GM21526 (cell line): ENCODE data around the gene SEC14L2.
"Not testable (repeated sequence)": the region's sequence is repeated elsewhere in the genome, so short reads cannot be mapped to it uniquely, and the experiment has no call there.

Experiments
- ATAC-seq: cut with Tn5 transposase; IDR thresholded peaks from one replicate; pipeline ENCODE4 v1.9.1; 2021; ENCODE audit warnings: moderate library complexity; ENCODE audit not compliant: unreplicated experiment, low FRiP score

The SEC14L2 gene

DNA sequence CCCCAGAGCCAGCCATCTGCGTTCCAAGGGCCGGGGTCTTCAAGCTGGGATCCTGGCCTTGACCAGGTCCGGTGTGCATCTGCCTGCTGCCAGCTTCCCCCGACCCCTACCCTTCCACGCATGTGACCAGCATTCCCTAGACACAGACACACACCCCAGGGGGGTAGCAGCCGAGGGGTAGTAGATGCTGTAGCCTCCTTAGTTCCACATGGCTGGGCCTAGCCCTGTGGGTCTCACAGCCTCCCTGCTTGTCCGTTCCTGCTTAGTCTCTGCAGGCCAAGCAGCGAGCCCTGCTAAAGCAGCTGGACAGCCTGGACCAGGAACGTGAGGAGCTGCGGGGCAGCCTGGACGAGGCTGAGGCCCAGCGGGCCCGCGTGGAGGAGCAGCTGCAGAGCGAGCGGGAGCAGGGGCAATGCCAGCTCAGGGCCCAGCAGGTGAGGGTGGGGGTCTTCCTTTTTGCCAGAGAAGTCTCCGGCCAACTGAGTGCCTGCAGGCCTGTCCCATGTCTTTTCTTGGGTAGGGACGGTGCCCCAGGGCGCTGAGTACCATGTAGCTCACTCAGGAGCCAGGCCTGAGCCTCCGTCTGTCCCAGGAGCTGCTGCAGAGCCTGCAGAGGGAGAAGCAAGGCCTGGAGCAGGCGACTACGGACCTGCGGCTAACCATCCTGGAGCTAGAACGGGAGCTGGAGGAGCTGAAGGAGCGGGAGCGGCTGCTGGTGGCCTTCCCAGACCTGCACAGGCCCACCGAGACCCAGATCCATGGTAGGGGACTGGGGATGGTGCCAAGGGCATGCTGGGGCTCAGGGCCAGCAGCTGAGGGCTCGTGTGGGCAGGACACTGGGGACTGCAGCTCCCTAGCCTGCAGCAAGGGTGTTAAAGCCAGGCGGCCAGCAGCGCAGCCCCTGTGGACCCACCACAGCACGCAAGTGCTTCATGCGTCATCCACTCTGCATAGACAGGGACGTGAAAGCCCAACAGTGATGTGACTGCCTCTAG lies 23.2 kb upstream of the SEC14L2 start:
- no peak for ATAC-seq

DNA sequence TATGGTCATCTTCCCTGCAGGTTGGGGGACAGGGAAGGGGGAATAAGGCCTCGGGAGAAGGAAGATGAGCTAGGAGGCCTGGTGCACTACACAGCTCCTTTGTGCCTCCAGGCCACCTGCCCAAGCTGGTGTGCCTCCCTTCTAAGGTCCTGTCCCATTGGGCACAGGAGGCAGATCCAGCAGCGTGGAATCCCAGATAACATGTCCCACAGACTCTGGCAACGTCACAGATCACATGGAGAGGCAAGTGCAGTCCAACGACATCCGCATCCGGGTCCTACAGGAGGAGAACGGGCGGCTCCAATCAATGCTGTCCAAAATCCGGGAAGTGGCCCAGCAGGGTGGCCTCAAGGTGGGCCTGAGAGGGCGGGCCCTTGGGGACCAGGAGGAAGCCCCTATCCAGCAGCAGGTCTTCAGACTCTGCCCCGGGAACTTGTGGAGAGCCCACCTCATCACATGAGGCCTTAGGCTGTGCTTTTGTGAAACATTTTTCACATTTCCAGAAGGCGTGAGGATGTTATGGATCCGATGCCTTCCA lies 21.4 kb upstream of the SEC14L2 start:
- ATAC-seq = no peak

DNA sequence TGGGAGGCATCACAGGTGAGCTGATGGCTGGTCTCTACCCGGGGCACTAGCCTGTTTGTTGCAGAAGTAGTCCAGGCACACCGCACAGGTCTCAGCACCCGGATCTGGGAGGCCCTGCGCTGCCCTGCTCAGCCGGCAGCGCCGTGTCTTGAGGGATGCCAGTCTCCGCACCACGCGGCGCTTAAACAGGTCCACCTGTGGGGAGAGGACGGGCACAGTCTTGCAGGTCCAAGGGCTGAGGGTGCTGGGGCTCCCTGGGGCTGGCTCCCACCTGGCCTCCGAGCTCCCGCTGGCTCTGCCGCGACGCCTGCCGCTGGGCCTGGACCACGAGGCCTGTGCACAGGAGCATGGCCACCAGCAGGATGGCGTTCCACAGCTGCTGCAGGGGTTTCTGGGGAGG lies 16.8 kb upstream of the SEC14L2 start:
- no peak for ATAC-seq

DNA sequence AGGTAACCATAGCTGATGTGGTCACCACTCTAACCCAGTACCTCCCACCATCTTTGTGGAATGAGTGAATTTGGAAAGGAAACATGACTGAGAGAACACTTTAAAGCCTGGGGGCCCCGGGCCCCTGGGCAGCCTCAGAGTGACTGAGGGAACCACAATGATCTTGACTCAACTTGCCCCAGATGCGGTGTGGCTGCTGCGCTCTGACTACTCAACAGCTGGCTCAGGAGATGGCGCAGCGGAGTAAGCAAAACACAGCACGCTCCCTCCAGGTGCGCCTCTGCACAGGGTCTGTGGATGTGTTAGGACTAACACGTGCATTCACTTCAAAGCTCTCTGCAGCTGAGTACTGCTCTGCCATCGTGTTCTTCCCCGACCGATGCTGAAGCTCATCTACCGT lies 15.6 kb upstream of the SEC14L2 start:
- no peak for ATAC-seq

DNA sequence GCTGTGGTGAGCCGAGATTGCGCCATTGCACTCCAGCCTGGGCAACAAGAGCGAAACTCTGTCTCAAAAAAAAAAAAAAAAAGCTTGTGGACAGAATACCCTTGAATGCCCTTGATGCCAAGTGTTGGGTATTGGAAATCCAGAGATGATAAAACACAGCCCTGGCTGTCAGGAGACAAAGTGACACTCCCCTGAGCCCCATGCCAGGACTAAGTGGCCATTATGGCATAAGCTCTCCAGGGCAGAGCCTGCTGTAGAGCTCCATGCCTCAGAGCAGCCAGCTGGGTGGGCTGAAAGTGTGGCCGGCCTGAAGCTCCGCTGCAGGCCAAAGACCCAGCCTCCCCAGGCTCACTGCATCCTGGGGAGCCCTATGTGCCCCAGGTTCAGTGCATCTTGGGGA lies 14.5 kb upstream of the SEC14L2 start:
- no peak for ATAC-seq

DNA sequence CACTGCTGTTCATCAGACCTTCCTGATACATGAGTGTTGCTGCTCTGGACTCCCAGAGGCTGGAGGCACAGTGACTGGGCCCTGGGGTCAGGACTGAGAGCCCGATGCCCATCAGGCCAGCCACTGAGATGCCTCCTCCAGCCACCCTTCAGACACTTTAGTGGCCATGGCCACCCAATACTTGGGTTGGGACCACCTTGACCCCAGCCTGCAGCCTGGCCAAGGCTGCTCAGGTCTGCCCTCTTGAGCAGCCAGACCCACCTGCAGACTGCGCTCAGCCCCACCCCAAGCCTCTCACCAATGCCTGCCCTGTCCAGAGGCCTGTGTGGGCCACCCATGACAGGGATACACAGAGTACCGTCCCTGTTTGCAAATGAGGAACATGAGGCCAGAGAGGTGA lies 13.8 kb upstream of the SEC14L2 start:
- ATAC-seq = no peak

DNA sequence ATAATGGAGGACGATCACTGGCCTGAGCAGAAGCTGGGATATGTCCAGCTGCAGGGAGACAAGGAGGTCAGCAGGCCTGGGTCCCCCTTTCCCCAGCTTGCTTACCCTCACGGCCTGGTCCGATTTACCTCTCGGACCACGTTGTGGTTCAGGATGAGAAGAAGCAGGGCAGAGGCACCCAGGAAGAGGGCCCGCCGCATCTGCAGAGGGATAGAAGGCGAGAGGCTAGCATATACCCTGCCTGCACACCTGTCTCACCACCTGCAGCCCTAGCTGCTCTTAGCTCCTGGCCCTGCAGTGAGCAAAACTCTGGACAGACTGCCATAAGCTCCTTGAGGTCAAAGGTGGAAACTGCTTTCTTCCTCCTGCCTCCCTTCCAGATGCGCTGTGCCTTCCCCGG lies 10.9 kb upstream of the SEC14L2 start:
- no peak for ATAC-seq

DNA sequence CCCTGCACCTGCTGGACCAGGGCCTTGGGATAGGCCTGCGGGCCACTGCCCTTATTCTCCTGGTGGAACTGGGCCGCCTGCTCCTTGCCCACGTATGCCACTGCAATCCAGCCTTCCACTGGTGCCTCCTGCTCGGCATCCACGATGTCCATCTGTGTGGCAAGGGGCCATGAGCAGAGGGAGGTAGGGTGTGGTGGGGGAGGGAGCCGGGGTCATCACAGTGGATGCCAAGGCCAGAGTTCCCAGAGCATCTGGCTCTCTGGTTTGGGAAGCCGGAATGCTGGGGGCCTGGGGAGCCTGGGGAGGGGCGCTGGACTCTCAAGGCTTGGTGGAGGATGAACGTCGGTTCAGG lies 10.2 kb upstream of the SEC14L2 start:
- no peak for ATAC-seq

DNA sequence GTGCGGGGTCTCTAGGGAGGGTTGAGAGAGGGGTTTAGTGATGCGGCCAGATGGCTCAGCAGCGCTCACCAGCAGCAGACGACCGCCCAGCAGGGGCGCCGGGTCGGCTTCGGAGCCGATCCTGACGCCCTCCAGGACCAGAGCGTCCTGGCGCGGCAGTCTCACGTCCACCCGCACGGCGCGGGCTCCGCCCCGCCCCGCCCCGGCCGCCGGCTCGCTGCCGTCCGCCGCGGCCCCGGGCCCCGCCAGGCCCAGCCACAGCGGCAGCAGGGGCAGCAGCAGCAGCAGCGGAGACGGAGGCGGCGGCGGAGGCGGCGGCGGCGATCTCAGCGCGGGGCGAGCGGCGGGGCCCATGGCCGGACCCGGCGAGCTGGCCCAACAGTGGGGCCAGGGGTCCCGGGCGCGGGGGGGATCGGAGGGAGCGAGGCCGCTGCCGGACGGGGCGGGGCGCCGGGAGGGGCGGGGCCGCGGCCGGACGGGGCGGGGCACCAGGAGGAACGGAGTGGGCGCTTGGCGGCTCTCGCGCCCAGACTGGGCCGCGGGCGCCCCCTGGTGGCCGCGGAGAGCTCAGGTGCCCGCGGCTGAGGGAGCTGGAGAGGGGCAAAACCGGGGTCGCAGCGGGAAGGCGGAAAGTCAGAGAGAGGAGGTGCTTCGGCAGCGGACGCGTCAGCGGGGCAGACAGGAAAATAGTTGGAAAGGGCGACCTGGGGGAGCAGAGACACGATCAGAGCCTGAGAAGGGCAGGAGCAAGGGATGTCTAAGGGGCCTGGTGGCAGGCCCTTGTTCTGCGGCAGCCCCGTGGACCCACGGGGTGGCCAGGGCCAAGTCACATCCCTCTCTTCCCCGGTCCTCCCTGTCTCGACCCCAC lies 9.6 kb upstream of the SEC14L2 start, which contains the start of gene RNF215:
Gene RNF215 (minus strand): TSS at position 452 of the 868 bp plus-strand sequence. CDS start 98 bp downstream, at position 354.
- ATAC-seq = peak; percentile 49

DNA sequence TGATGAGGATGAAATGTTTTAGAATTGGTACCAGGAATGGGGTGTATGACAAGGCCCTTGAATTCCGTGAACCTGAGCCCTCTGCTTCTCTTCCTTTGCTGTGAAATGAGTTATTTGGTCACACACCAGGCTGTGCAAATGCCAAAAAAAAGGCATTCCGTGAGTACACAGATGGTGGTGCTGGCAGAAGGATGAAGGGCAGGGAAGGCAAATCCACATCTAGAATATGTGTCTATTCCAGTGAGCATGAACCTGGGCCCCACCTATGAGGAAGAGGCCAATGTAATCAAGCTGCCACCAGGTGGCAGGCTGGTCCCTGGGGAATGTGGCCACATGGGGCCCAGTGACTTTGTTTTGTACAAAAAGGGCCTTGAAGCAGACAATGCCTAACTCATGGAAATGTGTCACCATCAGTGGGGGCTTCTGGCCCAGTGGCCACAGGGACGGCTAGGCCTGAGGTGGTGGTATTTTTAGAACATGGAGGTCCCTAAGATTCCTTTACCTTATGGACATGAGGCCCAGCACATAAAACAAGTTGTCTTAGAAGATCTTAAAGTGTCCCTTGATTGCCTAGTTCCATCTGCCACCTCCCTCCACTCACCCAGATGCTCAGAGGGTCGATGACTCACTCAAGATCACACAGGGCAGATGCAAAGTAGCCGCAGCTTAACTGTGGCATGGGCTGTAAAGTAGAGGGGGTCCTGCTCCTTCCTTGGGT lies 5.7 kb upstream of the SEC14L2 start:
- ATAC-seq = no peak

DNA sequence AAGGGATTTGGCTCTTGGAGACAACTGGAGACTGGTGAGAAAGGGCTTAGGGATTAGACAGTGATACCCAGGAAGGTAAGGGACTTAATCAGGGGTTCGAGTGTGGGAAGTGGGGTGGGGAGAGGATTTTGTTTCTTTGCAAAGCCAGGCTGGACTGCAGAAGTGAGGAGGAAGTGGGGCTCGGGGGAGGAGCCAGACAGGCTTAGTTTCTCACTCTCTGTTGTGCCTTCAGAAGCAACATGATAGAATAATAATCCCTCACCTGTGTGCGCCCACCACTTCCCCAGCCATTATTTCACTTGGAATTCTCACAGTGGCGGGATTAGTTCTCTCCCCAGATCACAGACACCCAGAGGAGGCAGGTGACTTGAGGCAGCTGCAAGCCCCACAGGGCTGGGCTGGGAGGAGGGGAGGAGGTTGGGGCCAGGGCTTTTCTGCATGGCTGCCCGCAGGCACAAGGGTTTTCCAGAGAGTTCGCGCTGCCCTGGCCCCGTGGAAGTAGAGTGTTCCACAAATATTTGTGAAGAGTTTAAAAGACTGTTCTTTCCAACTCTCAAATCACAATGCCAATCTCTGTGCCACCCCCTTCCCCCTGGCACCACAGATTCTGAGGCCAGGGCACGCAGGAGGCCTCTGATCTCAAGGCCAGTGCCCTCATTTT lies 4.0 kb upstream of the SEC14L2 start:
- no peak for ATAC-seq

DNA sequence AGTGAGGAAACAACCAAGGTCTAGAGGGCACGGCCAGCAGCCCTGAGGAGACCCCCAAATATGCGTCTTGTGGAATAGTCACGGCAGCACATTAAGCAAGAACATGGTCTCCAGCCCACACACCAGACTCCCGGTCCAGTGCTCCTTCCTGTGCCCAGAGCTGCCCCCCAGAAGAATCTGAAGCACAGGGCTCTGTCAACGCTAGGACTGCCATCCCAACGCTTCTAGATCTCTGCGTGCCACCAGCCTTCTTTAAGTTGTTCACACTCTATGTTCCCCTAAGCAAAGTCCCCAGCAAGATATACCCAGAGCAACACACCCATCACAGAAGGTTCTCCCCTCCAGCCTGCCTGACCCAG lies 3.5 kb upstream of the SEC14L2 start:
- ATAC-seq = no peak

DNA sequence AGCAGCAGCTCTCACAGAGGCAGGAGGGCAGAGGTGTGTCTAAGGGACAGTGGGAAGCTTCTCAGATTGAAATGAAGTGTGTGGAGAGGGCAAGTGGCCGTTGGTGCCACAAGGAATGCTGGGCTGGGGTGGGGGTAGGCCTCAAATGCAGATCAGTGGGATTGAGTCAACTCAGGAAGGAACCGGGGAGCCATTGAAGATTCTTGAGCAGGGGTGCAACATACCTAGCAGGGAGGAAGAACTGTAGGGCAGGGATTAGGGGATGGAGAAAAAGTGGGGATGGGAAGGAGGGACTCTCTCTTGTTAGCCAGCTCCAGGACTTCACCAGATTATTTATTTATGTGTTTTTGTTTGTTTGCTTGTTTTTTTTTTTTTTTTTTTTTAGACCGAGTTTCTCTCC lies 2.9 kb upstream of the SEC14L2 start:
- no peak for ATAC-seq

DNA sequence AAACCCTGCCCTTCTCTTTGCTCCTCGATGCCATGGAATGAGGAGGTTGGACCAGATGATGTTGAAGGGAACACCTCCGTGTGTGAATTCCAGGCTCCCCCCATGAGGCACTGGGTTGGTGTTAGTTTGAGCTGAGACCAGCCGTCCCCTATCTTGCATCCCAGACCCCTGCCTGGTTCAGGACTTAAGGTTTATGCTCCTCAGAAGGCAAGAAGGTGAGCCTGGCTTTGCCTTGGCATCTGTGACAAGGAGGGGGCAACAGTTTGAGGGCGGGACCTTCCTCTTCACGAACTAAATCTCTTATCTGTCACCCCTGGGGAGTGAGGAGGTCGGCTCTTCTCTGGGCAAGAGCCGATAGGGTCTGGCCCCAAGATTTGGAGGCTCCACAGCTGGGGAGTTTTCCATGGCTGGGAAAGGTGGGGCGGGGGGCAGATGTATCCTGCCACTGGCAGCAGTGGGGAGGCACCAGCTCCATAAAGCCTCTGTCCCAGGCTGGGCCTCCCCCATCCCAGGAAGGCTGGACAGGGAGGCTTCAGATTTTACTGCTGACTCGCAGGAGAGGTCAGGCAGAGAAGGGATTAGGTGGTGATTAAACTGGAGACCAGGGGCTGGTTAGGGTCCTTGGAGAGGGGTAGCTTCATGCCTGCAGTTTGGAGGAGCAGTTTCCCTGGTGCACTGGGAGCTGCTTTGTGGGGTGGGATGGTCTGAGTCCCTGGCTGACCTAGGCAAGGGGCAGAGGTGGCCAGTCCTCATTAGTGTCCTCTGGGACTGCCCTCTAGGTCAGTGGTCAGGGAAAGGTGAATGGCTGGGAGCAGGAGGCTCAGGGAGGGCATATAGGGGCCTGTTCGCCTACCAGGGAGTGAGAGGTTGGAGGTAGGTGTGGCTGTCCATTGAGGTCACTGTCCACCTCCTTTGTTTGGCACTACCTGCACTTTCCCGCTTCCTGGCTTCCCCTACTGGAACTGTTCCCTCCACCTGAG lies 1.1 kb downstream of the SEC14L2 start:
- no peak for ATAC-seq

DNA sequence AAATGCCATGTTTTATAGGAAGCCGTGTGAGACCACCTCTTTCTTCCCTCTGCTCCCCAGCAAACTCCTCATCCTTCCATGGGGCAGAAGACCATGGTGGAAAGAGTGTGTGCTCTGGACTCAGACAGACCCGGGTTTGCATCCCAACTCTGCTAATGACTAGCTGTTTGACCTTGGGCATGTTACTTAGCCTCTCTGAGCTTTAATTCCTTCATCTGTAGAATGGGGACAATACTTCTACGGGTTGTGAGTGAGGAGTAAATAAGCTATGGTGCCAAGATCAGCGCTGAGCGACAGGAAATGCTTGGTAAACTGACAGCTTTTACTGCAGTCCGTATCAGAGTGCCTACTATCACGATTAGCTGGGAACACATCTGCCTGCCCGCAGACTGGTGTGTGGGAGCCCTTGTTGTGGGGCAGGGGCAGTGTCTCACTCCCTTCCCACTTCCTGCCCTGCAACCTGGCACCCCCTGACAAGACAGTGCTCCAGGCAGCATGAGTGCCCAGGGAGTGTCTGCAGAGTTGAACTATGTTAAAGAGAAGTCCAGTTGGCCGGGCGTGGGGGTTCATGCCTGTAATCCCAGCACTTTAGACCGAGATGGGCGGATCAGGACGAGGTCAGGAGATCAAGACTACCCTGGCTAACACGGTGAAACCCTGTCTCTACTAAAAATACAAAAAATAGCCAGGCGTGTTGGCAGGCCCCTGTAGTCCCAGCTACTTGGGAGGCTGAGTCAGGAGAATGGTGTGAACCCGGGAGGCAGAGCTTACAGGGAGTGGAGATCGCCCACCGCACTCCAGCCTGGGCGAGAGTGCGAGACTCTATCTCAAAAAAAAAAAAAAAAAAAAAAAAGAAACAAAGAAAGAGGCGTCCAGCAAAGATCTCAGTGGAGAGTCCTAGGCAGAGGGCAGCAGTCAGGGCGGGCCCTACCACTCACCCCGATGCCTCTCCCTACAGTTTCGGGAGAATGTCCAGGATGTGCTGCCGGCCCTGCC lies 2.2 kb downstream of the SEC14L2 start:
- ATAC-seq = no peak

DNA sequence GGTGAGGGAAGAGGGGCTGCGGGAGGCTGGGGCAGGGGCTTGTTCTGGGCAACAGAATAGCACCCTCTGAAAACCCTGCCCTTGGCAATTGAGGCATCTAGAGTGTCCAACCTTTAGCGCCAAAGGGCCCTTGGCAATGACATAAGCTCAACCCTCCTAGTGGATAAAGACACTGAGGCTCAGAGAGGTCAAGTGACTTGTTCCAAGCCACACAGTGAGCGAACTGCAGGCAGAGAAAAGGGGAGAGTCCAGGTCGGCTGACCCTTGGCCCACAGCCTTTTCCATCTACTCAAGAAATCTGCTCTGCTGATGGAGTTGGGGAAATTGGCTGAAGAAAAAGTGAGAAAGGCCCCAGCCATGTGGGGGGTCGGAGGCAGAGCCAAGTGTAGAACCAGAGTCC lies 2.9 kb downstream of the SEC14L2 start:
- ATAC-seq = no peak

DNA sequence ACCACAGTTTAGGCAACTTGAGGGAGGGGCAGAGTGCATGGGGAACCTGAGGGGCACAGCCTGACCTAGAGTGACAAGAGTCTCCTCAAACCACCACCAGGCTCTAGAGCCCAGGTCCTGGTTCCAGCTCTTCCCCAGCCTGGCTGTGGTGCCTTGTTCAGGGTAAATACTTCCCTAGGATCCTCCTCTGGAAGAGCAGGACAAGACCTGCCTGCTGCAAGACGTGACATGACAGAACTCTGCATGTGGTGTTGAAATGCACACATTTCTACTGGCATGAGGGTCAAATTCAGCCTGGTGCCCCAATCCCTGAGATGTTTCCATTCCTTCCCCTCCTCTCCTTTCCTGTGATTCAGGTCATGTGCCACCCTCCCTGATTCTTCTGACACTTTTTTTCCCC lies 3.3 kb downstream of the SEC14L2 start:
- no peak for ATAC-seq

DNA sequence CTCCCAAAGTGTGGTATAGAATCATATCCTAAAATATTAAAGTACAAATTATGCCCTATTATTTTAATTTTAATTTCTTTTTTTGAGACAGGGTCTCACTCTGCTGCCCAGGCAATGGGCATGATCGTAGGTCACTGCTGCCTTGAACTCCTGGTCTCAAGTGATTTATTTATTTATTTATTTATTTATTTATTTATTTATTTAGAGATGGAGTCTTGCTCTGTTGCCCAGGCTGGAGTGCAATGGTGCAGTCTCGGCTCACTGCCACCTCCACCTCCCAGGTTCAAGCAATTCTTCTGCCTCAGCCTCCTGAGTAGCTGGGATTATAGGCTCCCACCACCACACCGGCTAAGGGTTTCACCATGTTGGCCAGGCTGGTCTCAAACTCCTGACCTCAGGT lies 4.2 kb downstream of the SEC14L2 start:
- ATAC-seq = not testable (repeated sequence)
